Measurements from ENCODE around the gene SH3BP2. TPM values are rescaled to one million over a fixed set of nuclear protein-coding genes. Genes with fewer than 3 reads are reported as not detected.
A peak's percentile ranks its signal among the peaks of the same experiment; 100 is the strongest.

Gene SH3BP2
- total RNA-seq, 3 donors from 2014 or later = 72.2 to 77.9 (median 76.7) TPM

- Mint-ChIP-seq H3K27me3 (ENCODE audit: low read depth) (no peaks in the 10 kb centered on the region), H3K4me3 (no peak overlapping the region), H3K4me1 (ENCODE audit: low read depth) (peaks cover 42% of the 10 kb centered on the region), H3K36me3 (ENCODE audit: insufficient read depth) (no peaks in the 10 kb centered on the region), H3K9me3 (no peaks in the 10 kb centered on the region)
- DNase-seq (no peak), ATAC-seq (no peak)
These were observed 10.0 kb downstream of the SH3BP2 start for GRCh38 chr4:2802618-2803531.

GRCh38 chr4:2803624-2804448 lies 11.0 kb downstream of the SH3BP2 start:
- no peak overlapping the region for H3K4me3 Mint-ChIP-seq

GRCh38 chr4:2804449-2804972 lies 11.6 kb downstream of the SH3BP2 start:
- no peaks in the 10 kb centered on the region for H3K9me3 Mint-ChIP-seq
- peaks cover 27% of the 10 kb centered on the region for H3K4me1 Mint-ChIP-seq (ENCODE audit: low read depth)
- H3K36me3 Mint-ChIP-seq (ENCODE audit: insufficient read depth) = no peaks in the 10 kb centered on the region
- no peak overlapping the region for H3K4me3 Mint-ChIP-seq
- H3K27me3 Mint-ChIP-seq (ENCODE audit: low read depth) = no peaks in the 10 kb centered on the region
- DNase-seq = no peak
- no peak for ATAC-seq

More at GRCh38 chr4:2803624-2804448, 11.0 kb downstream of the SH3BP2 start:
- DNase-seq (no peak), ATAC-seq (no peak)
- Mint-ChIP-seq H3K9me3 (no peaks in the 10 kb centered on the region), H3K36me3 (ENCODE audit: insufficient read depth) (no peaks in the 10 kb centered on the region), H3K27me3 (ENCODE audit: low read depth) (no peaks in the 10 kb centered on the region), H3K4me1 (ENCODE audit: low read depth) (peaks cover 32% of the 10 kb centered on the region)

GRCh38 chr4:2804973-2805501 lies 12.2 kb downstream of the SH3BP2 start:
- peaks cover 23% of the 10 kb centered on the region for H3K4me1 Mint-ChIP-seq (ENCODE audit: low read depth)
- H3K36me3 Mint-ChIP-seq (ENCODE audit: insufficient read depth) = no peaks in the 10 kb centered on the region
- DNase-seq (no peak), ATAC-seq (no peak)
- H3K4me3 Mint-ChIP-seq = no peak overlapping the region
- no peaks in the 10 kb centered on the region for H3K27me3 Mint-ChIP-seq (ENCODE audit: low read depth)
- no peaks in the 10 kb centered on the region for H3K9me3 Mint-ChIP-seq

- DNase-seq (no peak), ATAC-seq (no peak)
- H3K27me3 Mint-ChIP-seq (ENCODE audit: low read depth) = no peaks in the 10 kb centered on the region
- no peaks in the 10 kb centered on the region for H3K36me3 Mint-ChIP-seq (ENCODE audit: insufficient read depth)
- H3K9me3 Mint-ChIP-seq = no peaks in the 10 kb centered on the region
- H3K4me3 Mint-ChIP-seq = no peak overlapping the region
- H3K4me1 Mint-ChIP-seq (ENCODE audit: low read depth) = peaks cover 26% of the 10 kb centered on the region
These were observed 13.0 kb downstream of the SH3BP2 start for GRCh38 chr4:2805712-2806389.

DNA sequence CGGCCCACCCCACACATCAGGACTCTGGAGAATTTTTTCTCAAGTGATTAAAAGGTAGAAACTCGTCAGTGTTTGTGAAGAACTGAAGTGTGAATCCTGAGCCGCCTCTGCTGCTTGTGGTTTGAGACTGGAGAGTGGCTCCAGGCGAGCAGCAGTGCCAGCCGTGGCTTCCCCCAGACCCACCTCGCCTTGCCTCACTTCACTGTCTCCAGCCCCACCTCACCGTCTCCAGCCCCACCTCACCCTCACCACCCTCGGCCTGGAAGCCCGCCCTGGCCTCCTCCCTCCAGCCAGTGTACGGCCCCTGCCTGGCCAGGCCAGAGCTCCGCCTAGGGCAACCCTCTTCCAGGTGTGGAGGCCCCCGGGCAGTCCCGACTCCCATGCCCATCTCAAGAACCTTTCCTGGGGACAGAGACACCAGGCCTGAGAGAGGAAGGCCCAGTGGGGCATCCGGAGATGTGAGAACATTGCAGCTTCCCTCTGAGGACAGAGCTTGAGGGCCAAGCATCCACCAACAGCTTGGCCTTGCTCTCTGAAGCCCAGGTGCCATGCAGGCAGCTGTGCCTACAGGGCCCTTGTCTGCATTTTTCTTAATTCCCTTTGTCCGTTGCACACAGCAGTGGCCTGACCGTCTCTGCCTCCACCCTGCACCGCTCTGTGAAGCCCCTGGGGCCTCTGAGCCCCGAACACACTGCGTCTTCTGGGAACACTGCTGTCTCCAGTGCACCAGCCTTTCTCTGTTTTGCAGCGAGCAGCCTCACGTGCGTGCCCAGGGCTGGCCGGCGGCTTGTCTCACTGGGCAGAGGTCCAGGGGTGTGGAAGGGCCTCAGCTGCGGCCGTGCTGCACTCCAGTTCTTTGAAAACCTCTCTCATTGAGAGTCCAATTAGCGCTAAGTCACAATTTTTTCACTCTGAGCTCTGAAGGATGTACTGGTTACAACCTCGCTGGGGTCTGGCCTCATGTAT lies 13.8 kb downstream of the SH3BP2 start:
- DNase-seq (no peak), ATAC-seq (no peak)
- H3K36me3 Mint-ChIP-seq (ENCODE audit: insufficient read depth) = no peaks in the 10 kb centered on the region
- no peaks in the 10 kb centered on the region for H3K27me3 Mint-ChIP-seq (ENCODE audit: low read depth)
- H3K4me1 Mint-ChIP-seq (ENCODE audit: low read depth) = peaks cover 23% of the 10 kb centered on the region
- no peaks in the 10 kb centered on the region for H3K9me3 Mint-ChIP-seq
- H3K4me3 Mint-ChIP-seq = no peak overlapping the region

GRCh38 chr4:2807571-2807970 lies 14.7 kb downstream of the SH3BP2 start:
- H3K36me3 Mint-ChIP-seq (ENCODE audit: insufficient read depth) = no peaks in the 10 kb centered on the region
- no peak overlapping the region for H3K4me3 Mint-ChIP-seq
- H3K27me3 Mint-ChIP-seq (ENCODE audit: low read depth) = no peaks in the 10 kb centered on the region
- ATAC-seq (no peak), DNase-seq (no peak)
- peaks cover 27% of the 10 kb centered on the region for H3K4me1 Mint-ChIP-seq (ENCODE audit: low read depth)
- no peaks in the 10 kb centered on the region for H3K9me3 Mint-ChIP-seq

- Mint-ChIP-seq H3K36me3 (ENCODE audit: insufficient read depth) (no peaks in the 10 kb centered on the region), H3K27me3 (ENCODE audit: low read depth) (no peaks in the 10 kb centered on the region), H3K4me1 (ENCODE audit: low read depth) (peaks cover 31% of the 10 kb centered on the region), H3K4me3 (no peak overlapping the region), H3K9me3 (no peaks in the 10 kb centered on the region)
- ATAC-seq (no peak), DNase-seq (no peak)
These were observed 15.1 kb downstream of the SH3BP2 start for GRCh38 chr4:2808001-2808400.

GRCh38 chr4:2809610-2810180 lies 16.8 kb downstream of the SH3BP2 start:
- peaks cover 46% of the 10 kb centered on the region for H3K4me1 Mint-ChIP-seq (ENCODE audit: low read depth)
- H3K9me3 Mint-ChIP-seq = no peaks in the 10 kb centered on the region
- peaks cover 4% of the 10 kb centered on the region for H3K36me3 Mint-ChIP-seq (ENCODE audit: insufficient read depth)
- ATAC-seq (no peak), DNase-seq (no peak)
- no peaks in the 10 kb centered on the region for H3K27me3 Mint-ChIP-seq (ENCODE audit: low read depth)
- peak overlapping the region; percentile 21 for H3K4me3 Mint-ChIP-seq

DNA sequence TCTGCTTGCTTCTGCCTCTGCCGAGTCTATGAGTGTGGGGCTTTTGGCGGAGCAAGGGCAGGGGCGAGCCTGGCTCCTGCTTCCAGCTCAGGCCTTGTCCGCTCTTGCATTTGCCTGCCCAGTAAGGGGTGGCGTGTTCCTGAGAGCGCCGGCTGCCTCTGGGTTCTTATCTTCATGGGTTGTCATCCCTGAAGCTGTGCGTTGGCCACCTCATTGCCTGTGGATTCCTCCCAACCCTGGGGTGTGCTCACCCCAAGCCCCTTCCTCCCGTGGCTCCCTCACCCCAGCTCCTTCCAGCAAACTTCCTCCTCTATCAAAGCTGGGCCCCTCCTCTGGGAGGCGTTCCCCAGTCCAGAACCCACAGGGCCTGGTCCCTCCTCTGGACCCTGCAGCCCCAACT lies 17.5 kb downstream of the SH3BP2 start:
- H3K4me3 Mint-ChIP-seq = no peak overlapping the region
- ATAC-seq (no peak), DNase-seq (no peak)
- H3K4me1 Mint-ChIP-seq (ENCODE audit: low read depth) = peaks cover 52% of the 10 kb centered on the region
- peaks cover 5% of the 10 kb centered on the region for H3K36me3 Mint-ChIP-seq (ENCODE audit: insufficient read depth)
- H3K9me3 Mint-ChIP-seq = no peaks in the 10 kb centered on the region
- H3K27me3 Mint-ChIP-seq (ENCODE audit: low read depth) = no peaks in the 10 kb centered on the region

DNA sequence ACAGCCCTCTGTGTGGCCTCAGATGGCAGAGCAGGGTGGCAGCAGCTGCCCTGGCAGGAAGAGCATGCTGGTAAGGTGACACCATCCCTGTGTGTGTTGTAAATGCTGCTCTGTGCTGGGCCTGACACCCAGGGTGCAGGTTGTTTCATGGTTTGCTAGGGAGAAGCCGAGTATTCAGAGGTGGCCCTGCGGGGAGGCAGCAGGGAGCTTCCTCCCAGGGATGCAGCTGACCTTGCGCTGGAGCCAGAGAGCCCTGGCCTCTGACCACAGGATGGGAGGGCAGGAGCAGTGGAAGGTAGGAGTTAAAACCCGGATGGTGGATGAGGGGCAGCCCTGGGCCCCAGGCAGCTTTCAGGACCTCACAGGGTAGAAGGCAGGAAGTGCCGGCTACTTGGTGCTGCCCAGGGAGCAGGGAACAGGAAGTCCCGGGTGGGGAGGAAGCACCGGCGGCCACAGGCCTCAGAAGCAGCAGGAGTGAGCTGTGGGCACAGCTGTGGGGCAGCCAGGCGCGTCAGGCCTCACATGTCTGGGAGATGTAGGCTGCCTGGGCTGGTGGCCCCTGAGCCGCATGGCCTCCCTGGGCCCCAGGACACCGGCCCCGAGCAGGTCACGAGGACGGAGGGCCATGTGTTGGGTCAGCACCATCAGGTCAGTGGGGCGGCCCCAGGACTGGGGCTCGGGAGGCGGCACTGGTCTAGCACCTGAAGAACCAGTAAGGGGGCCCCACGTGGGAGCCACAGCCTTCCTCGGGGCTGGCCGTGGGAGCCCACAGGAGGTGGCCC lies 19.1 kb downstream of the SH3BP2 start:
- no peaks in the 10 kb centered on the region for H3K9me3 Mint-ChIP-seq
- DNase-seq (peak; percentile 37), ATAC-seq (peak; percentile 73)
- peak overlapping the region; percentile 98 for H3K4me3 Mint-ChIP-seq
- H3K4me1 Mint-ChIP-seq (ENCODE audit: low read depth) = peaks cover 59% of the 10 kb centered on the region
- no peaks in the 10 kb centered on the region for H3K27me3 Mint-ChIP-seq (ENCODE audit: low read depth)
- H3K36me3 Mint-ChIP-seq (ENCODE audit: insufficient read depth) = peaks cover 13% of the 10 kb centered on the region

DNA sequence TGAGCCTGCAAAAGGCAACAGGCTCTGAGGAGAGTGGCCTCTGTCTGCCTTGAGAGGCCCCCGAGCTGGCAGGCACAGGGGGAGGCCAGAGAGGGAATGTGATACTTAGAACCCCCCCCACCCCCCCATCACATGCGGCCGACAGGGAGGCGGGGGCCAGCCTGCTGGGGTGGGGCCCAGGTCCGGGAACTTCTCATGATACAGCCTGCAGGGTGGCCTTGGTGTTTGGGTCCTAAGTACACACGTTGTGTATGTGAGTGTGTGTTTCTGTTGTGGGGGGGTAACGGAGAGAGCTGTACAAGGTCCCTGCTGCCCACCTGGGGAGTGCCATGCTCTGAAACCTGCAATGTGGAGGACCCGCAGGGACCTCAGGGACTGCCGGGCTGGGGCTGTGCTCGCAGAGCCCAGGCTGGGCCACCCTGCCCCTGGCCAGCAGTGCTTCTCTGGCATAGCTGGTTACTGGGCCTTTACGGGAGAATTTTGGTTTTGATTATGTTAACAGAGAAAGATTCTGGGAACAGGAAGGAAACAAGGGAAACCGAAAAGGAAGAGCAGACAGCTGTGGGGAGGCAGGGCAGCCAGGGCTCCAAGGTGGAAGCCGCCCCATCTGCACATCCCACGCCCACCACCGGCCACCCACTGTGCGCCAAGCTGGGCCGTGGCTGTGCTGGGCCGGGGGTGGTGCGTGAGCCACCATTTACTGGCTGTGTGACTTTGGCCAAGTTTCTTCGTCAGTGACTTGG lies 19.9 kb downstream of the SH3BP2 start:
- Mint-ChIP-seq H3K4me3 (peak overlapping the region; percentile 98), H3K27me3 (ENCODE audit: low read depth) (no peaks in the 10 kb centered on the region), H3K9me3 (no peaks in the 10 kb centered on the region), H3K36me3 (ENCODE audit: insufficient read depth) (peaks cover 16% of the 10 kb centered on the region), H3K4me1 (ENCODE audit: low read depth) (peaks cover 61% of the 10 kb centered on the region)
- DNase-seq (no peak), ATAC-seq (peak; percentile 23 to 27)

All from activated T-cell treated with anti-CD3 and anti-CD28 coated beads, Interleukin-2, amount 50 U/mL, for 4 hours (primary cell).